ENCODE data around the gene SLC1A5. TPM values are rescaled to one million over a fixed set of nuclear protein-coding genes. Genes with fewer than 3 reads are reported as not detected.

SLC1A5 gene
- polyA plus RNA-seq, 1 of the 3 experiments (the other 2 are of a cell fraction) = 80.4 TPM

DNA sequence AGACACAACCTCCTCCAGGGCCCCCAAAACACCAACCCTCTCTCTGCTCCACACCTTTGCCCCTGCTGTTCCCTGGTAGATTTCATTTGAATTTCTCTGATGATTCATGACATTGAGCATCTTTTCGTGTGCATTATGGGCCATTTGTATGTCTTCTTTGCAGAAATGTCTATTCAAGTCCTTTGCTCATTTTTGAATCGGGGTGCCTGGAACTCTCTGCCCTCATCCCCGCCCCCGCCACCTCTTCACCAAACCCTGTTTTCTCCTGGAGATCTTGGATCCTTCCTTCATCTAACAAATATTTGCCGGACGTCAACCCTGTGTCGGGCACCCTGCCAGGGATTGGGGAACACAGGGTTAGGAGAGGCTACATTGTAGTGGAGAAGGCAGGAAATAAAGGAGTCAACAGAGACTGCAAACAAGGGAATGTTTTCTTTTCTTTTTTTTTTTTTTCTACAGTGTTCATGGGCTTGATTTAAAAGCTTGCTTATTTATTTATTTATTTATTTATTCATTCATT lies 25.5 kb upstream of the SLC1A5 start:
- no peak for DNase-seq
- WGBS (ENCODE audit: low lambda C conversion rate) = 41% methylated on average over 7 of the region's 7 CpGs
- H3K79me2 ChIP-seq (ENCODE audit: insufficient read depth) = no peaks in the 10 kb centered on the region
- no peaks in the 10 kb centered on the region for H4K20me1 ChIP-seq (ENCODE audit: insufficient read depth)
- peak overlapping the region; percentile 72; the same call in 1 of the 2 replicates for H2AFZ ChIP-seq (ENCODE audit: low read depth)
- H3K36me3 ChIP-seq (replicated peaks in 1 of 2; ENCODE audit: control insufficient read depth in 1 of 2, insufficient read depth in 2 of 2, low read length in 1 of 2) = no peaks in the 10 kb centered on the region
- H3K9me2 ChIP-seq = no peaks in the 10 kb centered on the region
- no peaks in the 10 kb centered on the region for H3K27me3 ChIP-seq (ENCODE audit: insufficient read depth)
- POLR2A ChIA-PET = no interaction called here
- no peak overlapping the region for H3K9ac ChIP-seq
- H3K4me1 ChIP-seq (ENCODE audit: control insufficient read depth in 1 of 2, insufficient read depth in 2 of 2, low read depth in 1 of 2, low read length in 1 of 2) = peaks cover 0 to 13% of the 10 kb centered on the region in 2 experiments; a peak in 1 of 4 replicates
- no peak for TF ChIP-seq ELF1 (IDR thresholded peaks at IDR 0.05)
- TF ChIP-seq NRF1 (IDR thresholded peaks at IDR 0.05; ENCODE audit: low read depth, low read length) = no peak
- TF ChIP-seq TCF12 (IDR thresholded peaks at IDR 0.05) = peak; percentile 72
- no peak for TF ChIP-seq MEF2A (IDR thresholded peaks at IDR 0.05; ENCODE audit: borderline replicate concordance, low read depth)
- TF ChIP-seq GATA2 (CRISPR knock-in tag; IDR thresholded peaks at IDR 0.05) = no peak
- no peaks in the 10 kb centered on the region for H3K9me3 ChIP-seq
- H3K27ac ChIP-seq (ENCODE audit: low read depth in 2 of 2, low read length in 1 of 2) = no peak overlapping the region; a peak in 1 of 4 replicates
- H3K4me3 ChIP-seq (ENCODE audit: low read depth in 2 of 2, low read length in 1 of 2) = no peak overlapping the region
- CTCF ChIA-PET = no interaction called here
- no peak overlapping the region for H3K4me2 ChIP-seq
- H3F3A ChIP-seq (replicated peaks; ENCODE audit: insufficient read depth) = no peaks in the 10 kb centered on the region

DNA sequence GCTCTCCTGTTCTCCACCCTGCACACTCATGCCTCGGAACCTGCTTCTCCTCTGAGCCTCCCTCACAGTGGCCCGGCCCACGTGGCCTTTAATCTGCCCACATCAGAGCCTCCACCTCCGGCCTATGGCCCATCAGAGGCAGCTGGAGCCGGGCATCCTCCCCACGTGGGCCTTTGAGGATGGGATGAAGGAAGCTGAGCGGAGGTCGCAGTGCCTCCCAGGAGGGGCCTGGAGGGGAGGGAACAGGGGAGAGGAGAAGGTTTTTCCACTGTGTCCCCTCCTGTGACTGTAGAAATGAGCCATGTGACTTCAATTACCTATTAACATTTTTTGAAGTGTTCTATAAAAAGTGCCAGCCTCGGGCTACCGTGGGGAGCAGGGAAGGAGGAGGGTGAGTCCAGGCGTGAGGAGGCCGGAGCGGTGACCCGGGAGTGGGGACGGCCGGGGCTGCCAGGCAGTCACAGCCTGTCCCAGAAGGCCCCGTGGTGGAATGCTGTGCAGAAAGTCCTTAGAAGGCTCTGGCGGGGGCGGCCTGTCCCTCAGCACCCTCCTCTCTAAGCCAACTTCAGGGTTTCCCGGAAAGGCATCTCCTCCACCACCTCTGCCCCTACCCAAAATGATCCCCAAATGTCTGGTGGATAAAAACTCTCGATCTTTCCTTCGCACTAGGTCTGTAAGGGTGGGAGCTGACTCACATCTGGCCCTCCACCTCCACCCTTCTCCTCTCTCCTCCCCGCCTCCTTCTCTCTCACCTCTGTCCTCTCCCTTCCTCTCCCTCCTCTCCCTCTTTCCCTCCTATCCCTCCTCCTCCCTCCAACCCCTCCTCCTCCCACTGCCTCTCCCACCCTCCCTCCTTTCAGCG lies 24.8 kb upstream of the SLC1A5 start:
- POLR2A ChIA-PET = no interaction called here
- Histone ChIP-seq H3K9me2 (no peaks in the 10 kb centered on the region), H3K9me3 (no peaks in the 10 kb centered on the region), H3K4me1 (ENCODE audit: control insufficient read depth in 1 of 2, insufficient read depth in 2 of 2, low read depth in 1 of 2, low read length in 1 of 2) (peaks cover 0 to 13% of the 10 kb centered on the region in 2 experiments; a peak in 1 of 4 replicates), H4K20me1 (ENCODE audit: insufficient read depth) (no peaks in the 10 kb centered on the region), H3K27ac (ENCODE audit: low read depth in 2 of 2, low read length in 1 of 2) (no peak overlapping the region; a peak in 2 of 4 replicates), H3K4me2 (no peak overlapping the region), H3K27me3 (ENCODE audit: insufficient read depth) (no peaks in the 10 kb centered on the region), H3K4me3 (ENCODE audit: low read depth in 2 of 2, low read length in 1 of 2) (no peak overlapping the region), H3K9ac (no peak overlapping the region), H3K36me3 (replicated peaks in 1 of 2; ENCODE audit: control insufficient read depth in 1 of 2, insufficient read depth in 2 of 2, low read length in 1 of 2) (no peaks in the 10 kb centered on the region), H3K79me2 (ENCODE audit: insufficient read depth) (no peaks in the 10 kb centered on the region), H3F3A (replicated peaks; ENCODE audit: insufficient read depth) (no peaks in the 10 kb centered on the region), H2AFZ (ENCODE audit: low read depth) (peak overlapping the region; percentile 72)
- 68% methylated on average over 23 of the region's 24 CpGs for WGBS (ENCODE audit: low lambda C conversion rate)
- CTCF ChIA-PET = interaction anchor here (1.5 kb wide), 1 partner anchor 27 kb away, joined by 6 read pairs; no protein-coding TSS in a partner anchor
- DNase-seq = peak; percentile 67
- TF ChIP-seq, protein P1, sequence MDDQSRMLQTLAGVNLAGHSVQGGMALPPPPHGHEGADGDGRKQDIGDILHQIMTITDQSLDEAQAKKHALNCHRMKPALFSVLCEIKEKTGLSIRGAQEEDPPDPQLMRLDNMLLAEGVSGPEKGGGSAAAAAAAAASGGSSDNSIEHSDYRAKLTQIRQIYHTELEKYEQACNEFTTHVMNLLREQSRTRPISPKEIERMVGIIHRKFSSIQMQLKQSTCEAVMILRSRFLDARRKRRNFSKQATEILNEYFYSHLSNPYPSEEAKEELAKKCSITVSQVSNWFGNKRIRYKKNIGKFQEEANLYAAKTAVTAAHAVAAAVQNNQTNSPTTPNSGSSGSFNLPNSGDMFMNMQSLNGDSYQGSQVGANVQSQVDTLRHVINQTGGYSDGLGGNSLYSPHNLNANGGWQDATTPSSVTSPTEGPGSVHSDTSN (IDR thresholded peaks at IDR 0.05) = no peak

DNA sequence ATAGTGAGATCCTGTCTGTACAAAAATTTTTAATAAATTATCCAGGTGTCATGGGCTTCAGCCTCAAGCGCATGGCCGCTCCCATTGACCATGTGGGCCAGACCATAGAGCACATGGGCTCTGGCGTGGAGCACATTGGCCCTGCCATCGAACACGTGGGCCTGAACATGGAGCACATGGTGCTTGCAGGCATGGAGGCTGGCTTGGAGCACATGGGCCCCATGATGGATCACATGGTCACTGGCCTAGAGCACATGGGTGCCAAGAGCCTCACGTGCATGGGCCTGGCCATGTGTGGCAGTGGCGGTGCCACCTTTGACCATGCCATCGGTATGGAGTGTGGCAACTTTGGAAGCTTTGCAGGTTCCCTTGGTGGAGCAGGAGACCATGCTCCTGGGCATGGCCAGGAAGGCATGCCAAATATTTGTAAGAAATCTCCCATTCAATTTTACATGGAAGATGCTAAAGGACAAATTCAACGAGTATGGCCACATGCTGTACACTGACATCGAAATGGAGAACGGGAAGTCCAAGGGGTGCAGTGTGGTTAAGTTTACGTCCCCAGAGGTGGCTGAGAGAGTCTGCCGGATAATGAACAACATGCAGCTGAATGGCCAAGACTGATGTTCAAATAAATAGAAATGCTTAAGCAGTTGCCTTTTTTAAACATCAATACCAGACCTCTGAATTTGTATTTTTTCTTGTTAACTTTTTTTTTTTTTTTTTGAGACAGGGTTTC lies 21.3 kb upstream of the SLC1A5 start:
- H3K9ac ChIP-seq = no peak overlapping the region
- no peaks in the 10 kb centered on the region for H3K79me2 ChIP-seq (ENCODE audit: insufficient read depth)
- ChIA-PET CTCF (no interaction called here), POLR2A (no interaction called here)
- DNase-seq = peak; percentile 2
- H3K4me3 ChIP-seq (ENCODE audit: low read depth in 2 of 2, low read length in 1 of 2) = no peak overlapping the region
- no peaks in the 10 kb centered on the region for H3K9me3 ChIP-seq
- no peaks in the 10 kb centered on the region for H3F3A ChIP-seq (replicated peaks; ENCODE audit: insufficient read depth)
- WGBS (ENCODE audit: low lambda C conversion rate) = 91% methylated on average over 12 of the region's 13 CpGs
- TF ChIP-seq RCOR1 (IDR thresholded peaks at IDR 0.05; ENCODE audit: low read length) (no peak), TAF1 (IDR thresholded peaks at IDR 0.05; ENCODE audit: borderline replicate concordance, low read depth, low read length) (no peak), FOXJ3 (CRISPR knock-in tag; IDR thresholded peaks at IDR 0.05) (no peak), ELF1 (IDR thresholded peaks at IDR 0.05) (no peak), TEAD4 (IDR thresholded peaks at IDR 0.05; ENCODE audit: borderline replicate concordance, insufficient read depth) (no peak), RFX5 (IDR thresholded peaks at IDR 0.05; ENCODE audit: low read length) (no peak), SIN3A (IDR thresholded peaks at IDR 0.05; ENCODE audit: borderline replicate concordance, low read depth, low read length) (no peak), SMC3 (IDR thresholded peaks at IDR 0.05; ENCODE audit: low read depth, low read length) (no peak), RAD21 (IDR thresholded peaks at IDR 0.05; ENCODE audit: low read length) (no peak), POLR2AphosphoS5 (IDR thresholded peaks at IDR 0.05; ENCODE audit: low read depth, low read length) (no peak), GATA2 (CRISPR knock-in tag; IDR thresholded peaks at IDR 0.05) (no peak), TCF12 (IDR thresholded peaks at IDR 0.05) (no peak), NFIC (IDR thresholded peaks at IDR 0.05; ENCODE audit: borderline replicate concordance) (no peak), GABPA (IDR thresholded peaks at IDR 0.05; ENCODE audit: low read depth) (no peak)
- TF ChIP-seq, protein P2, sequence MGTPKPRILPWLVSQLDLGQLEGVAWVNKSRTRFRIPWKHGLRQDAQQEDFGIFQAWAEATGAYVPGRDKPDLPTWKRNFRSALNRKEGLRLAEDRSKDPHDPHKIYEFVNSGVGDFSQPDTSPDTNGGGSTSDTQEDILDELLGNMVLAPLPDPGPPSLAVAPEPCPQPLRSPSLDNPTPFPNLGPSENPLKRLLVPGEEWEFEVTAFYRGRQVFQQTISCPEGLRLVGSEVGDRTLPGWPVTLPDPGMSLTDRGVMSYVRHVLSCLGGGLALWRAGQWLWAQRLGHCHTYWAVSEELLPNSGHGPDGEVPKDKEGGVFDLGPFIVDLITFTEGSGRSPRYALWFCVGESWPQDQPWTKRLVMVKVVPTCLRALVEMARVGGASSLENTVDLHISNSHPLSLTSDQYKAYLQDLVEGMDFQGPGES (IDR thresholded peaks at IDR 0.05; ENCODE audit: low read depth, low read length) = no peak
- TF ChIP-seq, protein P3, sequence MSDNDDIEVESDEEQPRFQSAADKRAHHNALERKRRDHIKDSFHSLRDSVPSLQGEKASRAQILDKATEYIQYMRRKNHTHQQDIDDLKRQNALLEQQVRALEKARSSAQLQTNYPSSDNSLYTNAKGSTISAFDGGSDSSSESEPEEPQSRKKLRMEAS (IDR thresholded peaks at IDR 0.05; ENCODE audit: low read depth) = no peak
- H3K27me3 ChIP-seq (ENCODE audit: insufficient read depth) = no peaks in the 10 kb centered on the region
- no peak overlapping the region for H2AFZ ChIP-seq (ENCODE audit: low read depth)
- H3K27ac ChIP-seq (ENCODE audit: low read depth in 2 of 2, low read length in 1 of 2) = no peak overlapping the region
- H3K9me2 ChIP-seq = no peaks in the 10 kb centered on the region
- H3K4me2 ChIP-seq = no peak overlapping the region
- H4K20me1 ChIP-seq (ENCODE audit: insufficient read depth) = no peaks in the 10 kb centered on the region
- H3K4me1 ChIP-seq (ENCODE audit: control insufficient read depth in 1 of 2, insufficient read depth in 2 of 2, low read depth in 1 of 2, low read length in 1 of 2) = peaks cover 0 to 13% of the 10 kb centered on the region in 2 experiments; a peak in 1 of 4 replicates
- no peaks in the 10 kb centered on the region for H3K36me3 ChIP-seq (replicated peaks in 1 of 2; ENCODE audit: control insufficient read depth in 1 of 2, insufficient read depth in 2 of 2, low read length in 1 of 2)

Measured in SK-N-SH (cell line).